H1 (cell line): ENCODE measurements around the gene TTC28. TPM values are rescaled to one million over a fixed set of nuclear protein-coding genes. Genes with fewer than 3 reads are reported as not detected.

ENCODE experiments used
- CTCF ChIA-PET: fragments of 300-600 bp; sonication (Branson Sonifier 250); formaldehyde crosslinking; loops from one replicate; lab custom pipeline; 2021; ENCODE audit not compliant: partially characterized antibody; lab: Charles Lee
- POLR2A ChIA-PET: fragments of 300-600 bp; sonication (Branson Sonifier 250); formaldehyde crosslinking; loops from one replicate; lab custom pipeline; 2021; ENCODE audit warnings: inconsistent platforms; ENCODE audit not compliant: partially characterized antibody; lab: Charles Lee
- DNase-seq, 2 experiments: peaks; one replicate each; pipeline versions ENCODE4 v3.0.0 to v3.0.0-alpha.2; 2010 to 2022; ENCODE audit warnings: low spot score in 2 of 2, low read depth in 1 of 2, mixed read lengths in 1 of 2
- FAIRE-seq: peaks from 2 replicates; lab custom pipeline; 2011; peaks lifted over from hg19 to GRCh38; lab: Jason Lieb, UNC
- H2AFZ ChIP-seq: 2 replicates; pipeline ENCODE4 v1.8.1; 2012; ENCODE audit warnings: low read length, inconsistent platforms
- H2AK5ac ChIP-seq: 2 replicates; pipeline ENCODE4 v1.6.1; 2013; ENCODE audit warnings: low read depth, low read length
- H2BK120ac ChIP-seq: replicated peaks from 2 replicates; pipeline ENCODE3; 2013; ENCODE audit warnings: low read depth, low read length, inconsistent platforms
- H2BK12ac ChIP-seq: 2 replicates; pipeline ENCODE4 v1.6.1; 2013; ENCODE audit warnings: low read depth, low read length
- H2BK15ac ChIP-seq: 2 replicates; pipeline ENCODE4 v1.6.1; 2013; ENCODE audit warnings: low read length
- H2BK20ac ChIP-seq: 2 replicates; pipeline ENCODE4 v1.6.1; 2013; ENCODE audit warnings: low read length
- H2BK5ac ChIP-seq: 2 replicates; pipeline ENCODE4 v1.6.1; 2013; ENCODE audit warnings: low read depth, low read length
- H3K14ac ChIP-seq: 2 replicates; pipeline ENCODE4 v1.6.1; 2013; ENCODE audit warnings: inconsistent platforms; ENCODE audit not compliant: insufficient read length
- H3K18ac ChIP-seq: 2 replicates; pipeline ENCODE4 v1.6.1; 2013; ENCODE audit warnings: low read length; ENCODE audit errors: extremely low read depth
- H3K23ac ChIP-seq: 2 replicates; pipeline ENCODE4 v1.6.1; 2013; ENCODE audit warnings: inconsistent platforms; ENCODE audit not compliant: insufficient read length
- H3K23me2 ChIP-seq: 2 replicates; pipeline ENCODE4 v1.6.1; 2013; ENCODE audit warnings: low read depth, low read length
- H3K27ac ChIP-seq: 2 replicates; pipeline ENCODE4 v1.6.1; 2011; ENCODE audit warnings: low read depth, low read length, inconsistent platforms
- H3K27me3 ChIP-seq, 4 experiments: replicated peaks in 1 of 4; 1 replicate in 1 of 4; 2 replicates in 3 of 4; pipeline versions ENCODE4 v1.6.1 to v1.8.1; 2011 to 2013; ENCODE audit warnings: low read length in 3 of 4, mild to moderate bottlenecking in 3 of 4, inconsistent platforms in 2 of 4, mixed read lengths in 2 of 4, moderate library complexity in 1 of 4; ENCODE audit not compliant: control insufficient read depth in 3 of 4, insufficient read depth in 3 of 4; ENCODE audit errors: extremely low read depth in 1 of 4
- H3K36me3 ChIP-seq, 4 experiments: 2 replicates each; pipeline versions ENCODE4 v1.6.1 to v1.8.1; 2011 to 2013; ENCODE audit warnings: mild to moderate bottlenecking in 4 of 4, low read length in 3 of 4, moderate library complexity in 2 of 4, control low read depth in 1 of 4, inconsistent platforms in 1 of 4; ENCODE audit not compliant: insufficient read depth in 4 of 4, control insufficient read depth in 2 of 4
- H3K4ac ChIP-seq: replicated peaks from 2 replicates; pipeline ENCODE3; 2013; ENCODE audit warnings: low read length, low read depth, mixed read lengths, inconsistent platforms; ENCODE audit not compliant: insufficient read length
- H3K4me1 ChIP-seq, 4 experiments: replicated peaks in 1 of 4; 1 replicate in 1 of 4; 2 replicates in 3 of 4; pipeline versions ENCODE4 v1.6.1 to v1.8.1; 2011 to 2013; ENCODE audit warnings: low read length in 3 of 4, inconsistent platforms in 2 of 4, mixed read lengths in 1 of 4; ENCODE audit not compliant: insufficient read depth in 4 of 4, control insufficient read depth in 3 of 4
- H3K4me2 ChIP-seq, 2 experiments: 2 replicates each; pipeline versions ENCODE4 v1.6.1 to v1.8.1; 2011 to 2013; ENCODE audit warnings: low read depth in 2 of 2, low read length in 2 of 2, control low read depth in 1 of 2, inconsistent platforms in 1 of 2, mild to moderate bottlenecking in 1 of 2; ENCODE audit not compliant: insufficient read depth in 1 of 2
- H3K4me3 ChIP-seq, 4 experiments: fragments of 200-600, 300-600 bp in 1 of 4; sonication (generic), shearing (Covaris generic), sonication (Bioruptor Twin) in 1 of 4; 2 replicates each; pipeline versions ENCODE4 v1.5.1 to v1.8.1; 2011 to 2016; ENCODE audit warnings: low read length in 4 of 4, low read depth in 3 of 4, control low read depth in 2 of 4, inconsistent platforms in 2 of 4, mild to moderate bottlenecking in 2 of 4, mixed read lengths in 1 of 4, moderate library complexity in 1 of 4; ENCODE audit not compliant: insufficient read depth in 2 of 4; ENCODE audit errors: extremely low read depth in 1 of 4
- H3K56ac ChIP-seq: replicated peaks from 2 replicates; pipeline ENCODE3; 2013; ENCODE audit warnings: low read depth, mild to moderate bottlenecking, mixed read lengths, low read length, inconsistent platforms; ENCODE audit not compliant: insufficient read length
- H3K79me1 ChIP-seq: 2 replicates; pipeline ENCODE4 v1.6.1; 2013; ENCODE audit warnings: low read depth, low read length, control low read depth
- H3K79me2 ChIP-seq, 2 experiments: 2 replicates each; pipeline versions ENCODE4 v1.6.1 to v1.8.1; 2012 to 2013; ENCODE audit warnings: low read length in 2 of 2, mild to moderate bottlenecking in 2 of 2, inconsistent platforms in 1 of 2; ENCODE audit not compliant: insufficient read depth in 2 of 2, control insufficient read depth in 1 of 2
- H3K9ac ChIP-seq, 4 experiments: replicated peaks in 1 of 4; 1 replicate in 1 of 4; 2 replicates in 3 of 4; pipeline versions ENCODE4 v1.6.1 to v1.8.1; 2011 to 2013; ENCODE audit warnings: low read depth in 3 of 4, low read length in 3 of 4, control low read depth in 2 of 4, mild to moderate bottlenecking in 2 of 4, moderate library complexity in 2 of 4, inconsistent platforms in 1 of 4; ENCODE audit errors: extremely low read depth in 1 of 4
- H3K9me3 ChIP-seq, 2 experiments: 2 replicates each; pipeline versions ENCODE4 v1.6.1 to v1.8.1; 2012 to 2013; ENCODE audit warnings: mild to moderate bottlenecking in 2 of 2, moderate library complexity in 2 of 2, control low read depth in 1 of 2, inconsistent platforms in 1 of 2, low read depth in 1 of 2, low read length in 1 of 2, mixed read lengths in 1 of 2; ENCODE audit not compliant: insufficient read depth in 2 of 2
- H4K20me1 ChIP-seq, 2 experiments: replicated peaks in 1 of 2; 2 replicates each; pipeline versions ENCODE3 to v1.8.1; 2011 to 2013; ENCODE audit warnings: inconsistent platforms in 2 of 2, low read length in 2 of 2, mild to moderate bottlenecking in 1 of 2; ENCODE audit not compliant: insufficient read depth in 2 of 2, control insufficient read depth in 1 of 2
- H4K5ac ChIP-seq: 2 replicates; pipeline ENCODE4 v1.6.1; 2013; ENCODE audit warnings: low read length, low read depth, mixed read lengths, inconsistent platforms; ENCODE audit not compliant: insufficient read length
- H4K8ac ChIP-seq: 2 replicates; pipeline ENCODE4 v1.8.0; 2013; ENCODE audit warnings: mild to moderate bottlenecking, moderate library complexity, low read length, inconsistent platforms; ENCODE audit not compliant: insufficient read depth; ENCODE audit errors: extremely low read depth
- H4K91ac ChIP-seq: replicated peaks from 2 replicates; pipeline ENCODE3; 2013; ENCODE audit warnings: low read length, mixed read lengths, inconsistent platforms; ENCODE audit not compliant: insufficient read length
- BACH1 ChIP-seq: IDR thresholded peaks from 2 replicates; pipeline ENCODE4 v1.6.1; 2012; ENCODE audit warnings: low read length, improper control_type of control experiment
- CHD1 ChIP-seq: IDR thresholded peaks from 2 replicates; pipeline ENCODE4 v1.6.1; 2012; ENCODE audit warnings: low read depth, low read length, improper control_type of control experiment
- E2F6 ChIP-seq: IDR thresholded peaks from 2 replicates; pipeline ENCODE4 v1.6.1; 2012; ENCODE audit warnings: inconsistent platforms
- GTF2F1 ChIP-seq: IDR thresholded peaks from 2 replicates; pipeline ENCODE4 v1.6.1; 2012; ENCODE audit warnings: low read depth, low read length, improper control_type of control experiment, borderline replicate concordance
- POU5F1 ChIP-seq: IDR thresholded peaks from 2 replicates; pipeline ENCODE4 v1.6.1; 2011; ENCODE audit warnings: low read depth, mild to moderate bottlenecking, low read length, moderate library complexity
- SP1 ChIP-seq: IDR thresholded peaks from 2 replicates; pipeline ENCODE4 v1.6.1; 2011; ENCODE audit warnings: low read depth, low read length
- WGBS, 2 experiments: shearing (Covaris generic) in 1 of 2; methylation state at CpG; one replicate each; pipeline versions ENCODE4 v1.1.6 to v1.1.7; 2013 to 2015; ENCODE audit warnings: low lambda C conversion rate in 2 of 2, mixed read lengths in 2 of 2, inconsistent platforms in 1 of 2, low coverage in 1 of 2, missing lambda C conversion rate in 1 of 2; ENCODE audit not compliant: insufficient replicate concordance in 2 of 2, insufficient coverage in 1 of 2, insufficient read length in 1 of 2; ENCODE audit errors: extremely low coverage in 1 of 2, missing lambda C conversion rate in 1 of 2; 5-methylcytosine and 5-hydroxymethylcytosine counted together
- polyA plus RNA-seq, 7 experiments: library from polyadenylated mRNA; depleted of rRNA in 3 of 7; stranded (reverse) in 5 of 7; unstranded in 2 of 7; fragments of >200 nt in 5 of 7; fragments of 200-250 nt in 2 of 7; gene quantifications; 1 replicate in 5 of 7; 2 replicates in 1 of 7; 4 replicates in 1 of 7; pipeline versions ENCODE4 v1.2.1 to v1.2.3, GENCODE V29; 2011 to 2013; ENCODE audit warnings: missing spikeins in 2 of 7, mixed read lengths in 2 of 7
- total RNA-seq: library from RNA; stranded (reverse); fragmentation: NEBNext Ultra II Directional; extraction: Animal tissue kit (Norgen Biotek cat#: 25700); gene quantifications from 2 replicates; pipeline ENCODE4 v1.2.1, GENCODE V29; 2021

The TTC28 gene
- total and polyA plus RNA-seq, 2 of the 8 experiments (the other 6 are each of a cell fraction or from before 2014, with no cell fraction given): 2.6 to 12.6 TPM

- no peak for FAIRE-seq
These were observed 573.7 kb downstream of the TTC28 start for GRCh38 chr22:28105988-28106387.

More at GRCh38 chr22:28105988-28106387, 573.7 kb downstream of the TTC28 start:
- Histone ChIP-seq H3K4me2 (no peak overlapping the region), H3K4ac (no peak overlapping the region), H3K79me2 (no peaks in the 10 kb centered on the region), H3K18ac (no peak overlapping the region), H4K20me1 (no peaks in the 10 kb centered on the region), H3K56ac (no peak overlapping the region), H3K23me2 (no peaks in the 10 kb centered on the region), H4K91ac (no peak overlapping the region), H3K27me3 (no peaks in the 10 kb centered on the region), H3K27ac (no peak overlapping the region), H3K36me3 (no peaks in the 10 kb centered on the region; a peak in 1 of 8 replicates), H2AK5ac (no peak overlapping the region), H3K9me3 (no peaks in the 10 kb centered on the region), H3K14ac (no peak overlapping the region), H3K23ac (no peak overlapping the region), H2BK120ac (no peak overlapping the region), H3K4me3 (no peak overlapping the region), H4K5ac (no peak overlapping the region), H2BK5ac (no peak overlapping the region), H2BK12ac (no peak overlapping the region), H4K8ac (no peak overlapping the region), H3K79me1 (no peaks in the 10 kb centered on the region), H3K9ac (no peak overlapping the region), H2BK20ac (no peak overlapping the region), H2BK15ac (no peak overlapping the region), H2AFZ (no peak overlapping the region), H3K4me1 (peaks cover 0 to 5% (median 1%) of the 10 kb centered on the region in 4 experiments; a peak in 2 of 7 replicates)
- 95% methylated on average over 2 of the region's 2 CpGs; no CpG with 5 or more reads in 1 of the 2 experiments for WGBS, 2 experiments
- ChIA-PET CTCF (interaction anchor here (0.6 kb wide), 1 partner anchor 48 kb away, joined by 5 read pairs; no protein-coding TSS in a partner anchor), POLR2A (no interaction called here)
- TF ChIP-seq GTF2F1 (no peak), POU5F1 (no peak), SP1 (no peak), E2F6 (no peak), BACH1 (no peak), CHD1 (no peak)
- no peak for DNase-seq
